DMS53 (cell line): ENCODE results near the gene ALG14.
A peak's percentile ranks its signal among the peaks of the same experiment; 100 is the strongest.
"Not testable (repeated sequence)": the region's sequence is repeated elsewhere in the genome, so short reads cannot be mapped to it uniquely, and the experiment has no call there.

ENCODE experiments used
- DNase-seq: peaks from one replicate; lab custom pipeline; 2025; lab: John Stamatoyannopoulos, UW

The ALG14 gene

GRCh38 chr1:95006681-95007080 is 66.1 kb downstream of the ALG14 start:
- no peak for DNase-seq

GRCh38 chr1:95005584-95005983 is 67.2 kb downstream of the ALG14 start:
- no peak for DNase-seq

GRCh38 chr1:95004013-95004412 is 68.7 kb downstream of the ALG14 start:
- DNase-seq, result no peak

DNA sequence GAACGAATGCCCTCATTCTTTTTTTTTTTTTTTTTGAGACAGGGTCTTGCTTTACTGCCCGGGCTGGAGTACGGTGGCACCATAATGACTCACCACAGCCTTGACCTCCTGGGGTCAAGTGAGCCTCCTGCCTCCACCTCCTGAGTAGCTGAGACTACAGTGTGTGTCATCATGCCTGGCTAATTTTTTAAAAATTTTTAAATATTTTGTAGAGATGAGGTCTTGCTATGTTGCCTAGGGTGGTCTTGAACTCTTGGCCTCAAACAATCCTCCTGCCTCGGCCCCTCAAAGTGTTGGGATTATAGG is 69.4 kb downstream of the ALG14 start:
- peak; percentile 26 for DNase-seq

DNA sequence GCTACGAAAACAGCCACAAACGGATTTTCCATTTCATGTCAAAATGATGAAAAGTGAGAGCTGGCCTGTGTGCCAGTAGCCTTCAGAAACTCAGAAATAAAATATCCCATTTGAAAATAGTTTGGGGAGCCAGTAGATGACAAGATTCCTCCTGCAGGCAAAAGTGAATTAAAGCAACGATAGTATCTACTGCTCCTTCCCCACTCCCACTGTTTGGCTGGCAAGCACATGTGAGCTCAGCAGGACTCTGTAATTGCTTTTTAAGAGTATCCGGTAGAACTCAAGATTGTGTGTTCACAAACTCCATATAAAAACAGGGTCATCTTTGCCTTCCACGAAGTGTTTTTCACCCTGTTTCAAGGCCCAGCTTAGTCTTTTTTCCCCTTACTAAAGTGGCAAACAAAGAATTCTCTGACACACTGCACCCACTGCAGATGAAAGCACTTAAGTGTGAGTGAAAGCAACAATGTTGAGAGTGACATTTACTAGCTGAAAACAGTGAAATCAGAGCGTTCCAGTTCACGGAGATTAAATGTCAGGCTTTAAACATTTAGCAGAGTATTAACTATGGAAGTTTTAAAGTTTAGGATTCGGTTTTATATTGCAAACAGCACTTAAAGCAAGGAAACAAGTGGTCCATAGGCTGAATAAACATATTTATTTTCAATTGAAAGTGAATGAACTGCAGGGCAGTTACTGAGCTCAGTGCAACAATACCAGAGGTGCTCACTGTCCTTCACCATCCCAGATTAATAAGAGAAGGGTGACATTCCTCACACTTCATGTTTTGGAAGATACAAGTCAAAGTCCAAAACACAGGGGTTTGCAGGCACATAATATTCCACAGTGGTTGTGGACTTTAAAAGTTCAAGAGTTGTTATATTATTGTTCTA is 70.0 kb downstream of the ALG14 start:
- no peak for DNase-seq

DNA sequence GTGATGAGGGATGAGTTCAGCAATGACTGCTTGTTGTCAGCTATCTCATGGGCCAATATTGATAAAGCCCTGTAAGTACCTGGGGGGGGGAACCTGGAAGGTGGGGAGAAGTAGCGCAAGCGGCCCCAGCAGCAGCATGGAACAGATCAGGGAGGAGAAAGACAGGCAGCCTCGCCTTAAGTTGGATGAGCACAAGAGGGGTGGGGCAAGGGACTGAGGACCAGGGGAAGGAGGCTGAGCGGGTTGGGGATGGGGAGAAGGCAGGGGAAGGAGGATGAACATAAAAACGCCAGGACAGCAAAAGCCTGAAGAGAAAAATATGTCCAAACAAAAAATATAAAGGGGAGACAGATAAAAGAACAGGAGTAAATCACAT is 70.6 kb downstream of the ALG14 start:
- DNase-seq, result no peak

- no peak for DNase-seq
Observed at GRCh38 chr1:94999456-95000131, 73.2 kb downstream of the ALG14 start.

GRCh38 chr1:94998748-94999147 is 74.0 kb downstream of the ALG14 start:
- DNase-seq, result no peak

DNA sequence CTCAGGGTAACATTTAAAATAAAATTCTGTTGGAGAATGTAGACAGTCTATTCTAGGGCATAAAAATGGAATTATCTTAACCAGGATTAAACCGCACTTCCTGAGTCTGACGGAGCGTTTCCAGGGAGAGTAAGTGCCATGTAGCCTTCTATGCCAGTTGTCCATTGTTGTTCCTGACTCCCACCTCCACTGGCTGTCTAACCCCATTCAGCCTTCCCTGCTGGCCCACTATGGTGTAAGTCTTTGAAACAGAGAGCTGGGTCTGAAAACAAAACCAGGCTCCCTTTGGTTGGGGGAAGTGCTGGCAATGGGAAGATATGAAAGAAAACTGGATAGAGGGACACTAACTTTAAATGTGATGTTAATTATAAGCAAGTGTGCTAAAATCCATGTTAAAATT is 74.6 kb downstream of the ALG14 start:
- no peak for DNase-seq

- DNase-seq, result not testable (repeated sequence)
Observed at GRCh38 chr1:94995536-94995935, 77.2 kb downstream of the ALG14 start.

GRCh38 chr1:94994805-94995204 is 77.9 kb downstream of the ALG14 start:
- DNase-seq, result peak; percentile 25

DNA sequence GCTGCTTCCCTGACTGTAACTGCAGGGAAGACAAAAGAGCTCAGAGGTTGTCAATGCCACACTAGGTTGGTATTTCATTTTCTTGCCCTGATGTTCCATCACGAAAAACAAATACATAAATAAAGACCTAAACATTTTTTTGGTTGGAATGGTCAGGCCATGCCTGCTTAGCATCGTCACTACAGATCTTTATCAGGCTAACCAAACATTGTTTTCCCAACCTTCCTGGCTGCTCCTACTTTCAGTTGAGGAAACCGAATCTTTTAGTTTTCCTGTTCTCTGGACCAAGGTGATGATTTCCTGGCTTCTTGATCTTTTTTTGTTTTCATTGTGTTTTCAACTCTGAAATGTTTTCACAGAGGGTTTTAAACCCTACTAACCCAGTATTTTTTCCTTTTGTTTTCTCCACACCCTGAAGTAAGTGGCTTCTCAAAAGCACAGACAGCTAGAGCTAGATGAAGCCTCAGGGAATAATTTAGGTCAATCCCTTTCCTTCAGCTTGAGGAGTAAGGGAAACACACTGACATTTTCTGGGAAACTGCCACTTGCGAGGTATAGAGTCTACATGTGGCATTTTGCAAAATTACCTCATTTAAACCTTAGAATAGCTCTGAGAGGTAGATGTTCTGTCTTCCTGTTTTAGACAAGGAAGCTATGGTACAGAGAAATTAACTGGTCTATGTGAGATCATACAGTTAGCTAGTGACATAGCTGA is 78.7 kb downstream of the ALG14 start:
- no peak for DNase-seq

DNA sequence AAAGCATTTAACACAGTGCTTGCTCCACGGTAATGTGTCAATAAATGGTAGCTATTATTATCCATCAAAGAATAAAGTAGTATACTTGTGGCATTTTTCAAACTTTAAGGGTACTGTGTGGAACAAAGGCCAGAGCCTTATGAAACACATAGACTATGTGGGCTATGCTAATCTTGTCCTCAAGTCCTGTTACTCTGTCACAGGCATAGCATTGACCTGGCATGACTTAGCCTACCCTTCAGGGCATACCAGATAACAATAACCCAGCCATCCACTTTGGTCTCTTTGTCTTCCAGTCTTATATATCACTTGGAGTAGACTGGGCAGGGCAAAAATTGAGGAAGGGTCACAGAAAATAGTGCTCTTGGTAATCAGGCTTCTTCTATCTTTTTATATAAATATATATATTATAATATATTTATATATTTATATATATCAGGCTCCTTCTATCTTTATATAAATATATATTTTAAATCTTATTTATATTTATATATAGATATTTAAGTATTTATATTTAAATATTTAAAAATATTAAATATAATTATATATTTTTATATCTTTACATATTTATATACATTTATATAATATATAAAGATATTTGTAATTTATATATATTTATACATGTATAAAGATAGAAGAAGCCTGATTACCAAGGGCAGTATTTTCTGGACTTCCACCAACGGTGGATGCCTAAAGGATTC is 79.7 kb downstream of the ALG14 start:
- DNase-seq, result no peak

- no peak for DNase-seq
Observed at GRCh38 chr1:94992161-94992560, 80.6 kb downstream of the ALG14 start.

DNA sequence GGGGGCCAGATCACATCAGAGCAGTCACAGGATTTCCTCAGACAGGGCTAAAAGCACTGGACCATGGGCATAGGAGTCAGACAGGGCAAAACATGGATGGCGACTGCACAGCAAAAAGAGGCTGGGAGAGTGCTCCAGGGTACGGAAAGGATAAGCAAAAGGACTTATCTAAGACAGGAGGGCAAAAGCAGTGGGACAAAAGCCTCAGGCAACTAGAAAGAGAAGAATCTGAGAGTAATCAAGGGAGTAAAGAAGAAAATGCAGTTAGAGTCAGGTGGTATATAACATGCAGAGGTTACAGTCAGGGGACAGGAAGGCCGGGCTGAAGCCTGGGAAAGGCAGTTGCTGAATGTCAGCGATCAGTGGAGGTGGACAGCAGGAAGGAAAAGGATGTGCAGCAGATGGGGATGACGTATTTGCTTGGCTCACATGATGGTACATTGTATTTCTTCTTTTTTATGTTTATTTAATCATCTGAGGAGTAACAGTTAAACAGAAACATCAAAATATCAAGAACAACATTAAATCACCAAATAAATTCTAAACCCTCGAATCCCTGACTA is 82.8 kb downstream of the ALG14 start:
- DNase-seq, result no peak

GRCh38 chr1:94989398-94989797 is 83.4 kb downstream of the ALG14 start:
- DNase-seq, result no peak

- no peak for DNase-seq
Observed at GRCh38 chr1:94988356-94988755, 84.4 kb downstream of the ALG14 start.

DNA sequence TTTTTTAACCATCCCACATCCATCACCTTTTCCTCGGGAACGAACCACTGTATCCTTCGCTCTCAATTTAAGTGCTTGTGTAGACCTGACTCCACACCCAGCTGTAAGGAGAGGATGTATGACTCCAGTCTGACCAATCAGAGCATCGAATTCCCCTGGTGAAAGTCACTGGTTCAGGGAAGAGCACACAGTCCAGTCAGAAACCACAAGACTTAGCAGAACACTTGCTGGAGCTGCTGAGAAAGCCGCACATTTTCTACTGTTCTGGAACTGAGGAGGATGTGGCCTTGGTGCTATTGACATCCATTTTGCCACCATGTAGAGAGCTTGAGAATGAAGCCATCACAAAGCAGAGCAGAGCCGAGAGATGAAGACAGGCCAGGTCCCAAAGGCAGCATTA is 86.0 kb downstream of the ALG14 start:
- no peak for DNase-seq

- peak; percentile 19 for DNase-seq
Observed at GRCh38 chr1:94983171-94983739, 89.5 kb downstream of the ALG14 start.

DNA sequence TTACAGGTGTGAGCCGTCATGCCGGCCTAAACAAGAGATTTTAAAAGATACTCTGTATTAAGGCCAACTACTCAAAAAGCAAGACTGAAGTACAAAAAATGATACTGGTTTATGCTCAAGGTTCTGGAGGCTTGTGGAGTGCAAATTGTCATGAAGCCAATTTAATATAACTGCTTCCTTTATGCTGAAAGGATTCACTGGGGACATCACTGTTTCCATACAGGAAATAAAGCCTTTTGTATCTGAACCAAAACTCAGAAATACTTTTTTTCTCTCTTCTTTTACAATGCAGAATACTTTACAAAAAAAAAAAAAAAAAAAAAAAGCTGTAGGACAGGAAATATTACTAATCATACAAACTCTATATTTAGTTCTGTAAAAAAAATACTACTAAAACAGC is 90.4 kb downstream of the ALG14 start:
- DNase-seq, result no peak

GRCh38 chr1:94981575-94981973 is 91.2 kb downstream of the ALG14 start:
- DNase-seq, result no peak
